Fibroblast of mammary gland (primary cell): ENCODE results near the gene VCPKMT.
"Not testable (repeated sequence)": the region's sequence is repeated elsewhere in the genome, so short reads cannot be mapped to it uniquely, and the experiment has no call there.

Experiments used
- DNase-seq: peaks from one replicate; pipeline ENCODE4 v3.0.0-alpha.2; 2010; ENCODE audit warnings: low read depth
- H3K4me3 ChIP-seq: 2 replicates; pipeline ENCODE4 v1.5.1; 2011; ENCODE audit warnings: low read depth, mild to moderate bottlenecking, low read length, moderate library complexity; ENCODE audit not compliant: control insufficient read depth
- TF ChIP-seq, protein P1 (sequence below): conservative IDR thresholded peaks from 2 replicates; pipeline ENCODE4 v1.5.1; 2011; ENCODE audit warnings: low read depth, low read length, inconsistent platforms; ENCODE audit not compliant: control insufficient read depth, insufficient read depth

Gene VCPKMT

GRCh38 chr14:50083467-50084337, 32.7 kb downstream of the VCPKMT start:
- TF ChIP-seq, protein P1, sequence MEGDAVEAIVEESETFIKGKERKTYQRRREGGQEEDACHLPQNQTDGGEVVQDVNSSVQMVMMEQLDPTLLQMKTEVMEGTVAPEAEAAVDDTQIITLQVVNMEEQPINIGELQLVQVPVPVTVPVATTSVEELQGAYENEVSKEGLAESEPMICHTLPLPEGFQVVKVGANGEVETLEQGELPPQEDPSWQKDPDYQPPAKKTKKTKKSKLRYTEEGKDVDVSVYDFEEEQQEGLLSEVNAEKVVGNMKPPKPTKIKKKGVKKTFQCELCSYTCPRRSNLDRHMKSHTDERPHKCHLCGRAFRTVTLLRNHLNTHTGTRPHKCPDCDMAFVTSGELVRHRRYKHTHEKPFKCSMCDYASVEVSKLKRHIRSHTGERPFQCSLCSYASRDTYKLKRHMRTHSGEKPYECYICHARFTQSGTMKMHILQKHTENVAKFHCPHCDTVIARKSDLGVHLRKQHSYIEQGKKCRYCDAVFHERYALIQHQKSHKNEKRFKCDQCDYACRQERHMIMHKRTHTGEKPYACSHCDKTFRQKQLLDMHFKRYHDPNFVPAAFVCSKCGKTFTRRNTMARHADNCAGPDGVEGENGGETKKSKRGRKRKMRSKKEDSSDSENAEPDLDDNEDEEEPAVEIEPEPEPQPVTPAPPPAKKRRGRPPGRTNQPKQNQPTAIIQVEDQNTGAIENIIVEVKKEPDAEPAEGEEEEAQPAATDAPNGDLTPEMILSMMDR: no peak
- no peak for DNase-seq
- no peak overlapping the region for H3K4me3 ChIP-seq

DNA sequence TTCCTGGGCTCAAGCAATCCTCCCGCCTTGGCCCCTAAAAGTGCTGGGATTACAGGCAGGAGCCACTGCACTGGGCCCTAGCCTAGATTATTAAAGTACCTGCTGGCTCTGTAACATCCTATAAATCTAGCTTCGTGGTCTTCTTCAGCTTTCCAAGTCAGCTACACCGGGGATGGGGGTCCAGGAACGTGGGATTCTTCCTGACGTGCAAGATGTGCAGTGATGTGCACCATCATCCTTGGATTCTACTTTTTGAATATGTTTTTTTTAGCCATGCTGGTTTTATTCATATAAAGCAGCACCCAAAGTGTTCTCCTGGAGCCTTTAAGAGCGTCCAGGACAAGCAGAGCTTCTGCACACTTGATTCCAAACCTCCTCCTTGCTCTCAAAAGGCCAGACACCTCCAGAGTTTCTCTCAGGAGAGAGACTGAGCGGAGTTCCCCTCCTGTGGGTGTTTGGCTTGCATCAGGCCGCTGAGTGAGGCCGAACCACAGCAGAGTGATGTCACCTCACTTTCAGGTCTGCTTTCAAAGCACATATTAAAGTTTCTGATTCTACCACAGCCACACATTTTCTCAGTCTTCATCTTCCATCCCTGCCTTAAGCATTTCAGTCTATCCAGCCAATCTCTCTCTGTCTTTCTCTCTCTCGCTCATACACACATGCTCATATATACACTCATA, 33.4 kb downstream of the VCPKMT start:
- TF ChIP-seq, protein P1: no peak
- no peak overlapping the region for H3K4me3 ChIP-seq
- peak; percentile 51 for DNase-seq

GRCh38 chr14:50082308-50082742, 34.0 kb downstream of the VCPKMT start:
- TF ChIP-seq, protein P1: no peak
- no peak overlapping the region for H3K4me3 ChIP-seq
- no peak for DNase-seq

DNA sequence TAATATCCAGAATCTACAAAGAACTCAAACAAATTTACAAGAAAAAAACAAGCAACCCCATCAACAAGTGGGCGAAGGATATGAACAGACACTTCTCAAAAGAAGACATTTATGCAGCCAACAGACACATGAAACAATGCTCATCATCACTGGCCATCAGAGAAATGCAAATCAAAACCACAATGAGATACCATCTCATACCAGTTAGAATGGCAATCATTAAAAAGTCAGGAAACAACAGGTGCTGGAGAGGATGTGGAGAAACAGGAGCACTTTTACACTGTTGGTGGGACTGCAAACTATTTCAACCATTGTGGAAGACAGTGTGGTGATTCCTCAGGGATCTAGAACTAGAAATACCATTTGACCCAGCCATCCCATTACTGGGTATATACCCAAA, 37.3 kb downstream of the VCPKMT start:
- H3K4me3 ChIP-seq, DNase-seq: not testable (repeated sequence)

DNA sequence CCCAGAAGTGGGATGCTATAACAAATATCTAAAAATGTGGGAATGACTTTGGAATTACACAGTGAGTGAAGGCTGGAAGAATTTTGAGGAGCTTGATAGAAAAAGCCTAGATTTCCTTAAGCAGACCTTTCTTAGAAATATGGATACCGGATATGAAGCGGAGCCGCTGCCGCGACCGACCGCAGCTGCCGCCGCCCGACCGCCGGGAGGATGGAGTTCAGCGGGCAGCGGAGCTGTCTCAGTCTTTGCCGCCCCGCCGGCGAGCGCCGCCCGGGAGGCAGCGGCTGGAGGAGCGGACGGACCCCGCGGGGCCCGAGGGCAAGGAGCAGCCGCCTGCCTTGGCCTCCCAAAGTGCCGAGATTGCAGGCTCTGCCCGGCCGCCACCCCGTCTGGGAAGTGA, 42.7 kb downstream of the VCPKMT start:
- DNase-seq, H3K4me3 ChIP-seq: not testable (repeated sequence)

- no peak for DNase-seq
- TF ChIP-seq, protein P1: no peak
- no peak overlapping the region for H3K4me3 ChIP-seq
These were observed 44.0 kb downstream of the VCPKMT start for GRCh38 chr14:50072395-50072794.

- TF ChIP-seq, protein P1: no peak
- H3K4me3 ChIP-seq: no peak overlapping the region
- DNase-seq: no peak
These were observed 45.4 kb downstream of the VCPKMT start for GRCh38 chr14:50070840-50071548.
